ENCODE measurements around the gene SLC38A10. TPM values are rescaled to one million over a fixed set of nuclear protein-coding genes. Genes with fewer than 3 reads are reported as not detected.

Gene SLC38A10
- total RNA-seq, 1 experiment from 2014 or later, result 40.9 TPM

DNA sequence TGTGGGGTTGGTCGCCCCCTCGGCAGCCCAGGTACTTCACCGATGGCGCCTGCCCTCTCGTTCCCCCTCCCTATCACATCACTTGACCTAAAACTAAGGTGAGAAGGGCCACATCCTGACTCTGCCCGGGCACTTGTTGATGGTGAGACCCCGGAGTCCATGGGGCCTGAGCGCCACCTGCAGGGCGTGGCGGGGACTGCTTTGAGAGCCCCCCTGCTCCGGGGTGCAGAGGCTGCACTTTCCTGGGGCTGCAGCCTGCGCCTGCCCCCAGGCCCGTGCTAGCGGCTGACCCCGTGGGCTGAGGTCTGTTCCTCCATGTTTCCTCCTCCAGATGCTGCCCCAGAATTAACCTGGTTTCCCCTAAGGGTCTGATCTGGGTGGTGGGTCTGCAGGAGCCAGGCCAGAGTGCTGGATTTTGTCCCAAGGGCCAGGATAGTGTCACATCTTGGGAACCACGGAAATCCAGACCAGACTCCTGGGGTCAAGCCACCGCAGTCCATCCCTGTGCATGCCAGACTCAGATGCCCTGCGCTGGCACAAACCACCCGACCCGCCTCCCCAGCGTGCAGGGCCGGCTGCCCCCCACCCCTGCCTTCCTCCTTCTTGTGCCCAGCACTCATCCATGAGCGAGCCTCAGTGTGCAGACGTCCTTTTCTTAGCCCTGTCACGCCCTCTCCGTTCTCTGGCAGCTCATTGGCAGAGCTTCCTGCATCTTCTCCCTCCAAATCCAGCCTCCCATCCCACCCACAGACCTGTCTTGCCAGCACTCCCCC is 53.3 kb downstream of the SLC38A10 start:
- DNase-seq (ENCODE audit: low spot score), result no peak

DNA sequence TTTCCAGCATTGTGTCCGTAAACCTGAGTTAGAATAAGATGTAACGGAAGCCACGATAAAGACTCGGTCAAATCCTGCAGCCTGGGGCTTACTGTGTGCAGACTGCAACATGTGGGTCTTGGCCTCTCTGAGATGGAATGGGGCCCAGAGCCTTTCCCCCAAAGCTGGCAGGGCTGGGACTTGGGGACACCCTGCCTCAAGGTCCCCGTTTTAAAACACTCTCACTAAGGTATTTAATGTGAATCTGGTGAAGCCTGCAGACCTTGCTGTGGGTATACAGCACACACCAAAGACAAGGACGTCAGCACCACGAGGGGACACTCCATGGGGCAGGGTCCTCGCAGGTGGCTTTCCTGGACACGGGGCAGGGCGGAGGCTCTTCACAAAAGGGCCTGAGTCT is 53.9 kb downstream of the SLC38A10 start:
- DNase-seq (ENCODE audit: low spot score), result no peak

GRCh38 chr17:81240761-81241160 is 54.3 kb downstream of the SLC38A10 start:
- no peak for DNase-seq (ENCODE audit: low spot score)

GRCh38 chr17:81239714-81240555 is 55.2 kb downstream of the SLC38A10 start:
- no peak for DNase-seq (ENCODE audit: low spot score)

DNA sequence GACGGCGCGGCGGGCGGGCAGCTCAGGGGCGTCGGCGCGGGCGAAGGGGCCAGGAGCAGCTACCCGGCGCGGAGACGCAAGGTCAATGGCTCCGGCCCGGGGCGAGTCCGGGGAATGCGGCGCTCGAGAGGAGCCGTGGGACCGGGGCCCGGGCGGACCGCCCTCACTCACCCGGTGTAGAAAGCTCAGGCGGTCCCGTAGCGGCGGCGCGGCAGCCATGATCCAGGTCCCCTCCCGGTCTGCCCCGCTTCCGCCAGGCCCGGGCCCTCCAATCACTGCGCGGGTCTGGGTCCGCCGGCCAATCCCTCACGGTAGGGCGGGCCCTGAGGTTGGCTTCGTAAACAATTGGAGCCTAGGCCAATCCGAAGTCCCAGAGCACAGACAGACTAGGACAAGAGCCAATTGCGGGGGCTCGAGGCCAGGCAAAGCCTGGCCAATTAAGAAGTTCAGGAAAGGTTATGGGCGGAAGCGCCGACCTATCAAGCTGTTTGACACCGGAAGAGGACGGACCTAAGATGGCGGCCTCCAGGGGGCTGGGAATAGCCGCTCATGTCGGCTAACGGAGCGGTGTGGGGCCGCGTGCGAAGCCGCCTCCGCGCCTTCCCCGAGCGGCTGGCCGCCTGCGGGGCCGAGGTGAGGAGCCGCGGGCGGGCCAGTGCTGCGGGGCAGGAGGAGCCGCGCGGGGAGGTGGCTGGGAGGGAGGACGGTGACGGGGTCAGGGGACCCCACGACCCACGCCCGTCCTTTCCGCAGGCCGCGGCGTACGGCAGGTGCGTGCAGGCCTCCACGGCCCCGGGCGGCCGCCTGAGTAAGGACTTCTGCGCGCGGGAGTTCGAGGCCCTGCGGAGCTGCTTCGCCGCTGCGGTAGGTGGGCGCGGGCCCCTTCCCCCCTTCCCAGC is 56.0 kb downstream of the SLC38A10 start, which contains the start of the genes NDUFAF8 and TEPSIN:
NDUFAF8 (plus strand) TSS at position 504 of the 899 bp plus-strand sequence; CDS start at position 550, 46 bp downstream.
TEPSIN (minus strand) TSS at position 241 of the 899 bp plus-strand sequence; CDS start at position 219, 22 bp downstream.
- peak; percentile 99 for DNase-seq (ENCODE audit: low spot score)

DNA sequence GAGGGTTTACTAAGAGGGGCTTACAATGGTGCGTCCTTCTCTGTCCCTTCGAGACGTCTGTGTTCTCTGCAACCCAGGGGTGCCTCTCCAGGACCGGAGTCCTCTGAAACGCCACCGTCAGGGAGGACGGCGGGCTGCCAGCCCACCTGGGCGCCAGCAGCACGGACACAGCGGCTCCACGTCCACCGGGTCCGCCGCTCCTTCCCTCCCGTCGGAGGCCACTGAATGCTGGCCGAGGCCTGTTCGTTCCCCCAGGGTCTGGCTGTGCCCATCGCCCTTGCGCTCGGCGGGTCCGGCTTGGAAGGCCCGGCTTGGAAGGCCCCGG is 56.7 kb downstream of the SLC38A10 start:
- no peak for DNase-seq (ENCODE audit: low spot score)

DNA sequence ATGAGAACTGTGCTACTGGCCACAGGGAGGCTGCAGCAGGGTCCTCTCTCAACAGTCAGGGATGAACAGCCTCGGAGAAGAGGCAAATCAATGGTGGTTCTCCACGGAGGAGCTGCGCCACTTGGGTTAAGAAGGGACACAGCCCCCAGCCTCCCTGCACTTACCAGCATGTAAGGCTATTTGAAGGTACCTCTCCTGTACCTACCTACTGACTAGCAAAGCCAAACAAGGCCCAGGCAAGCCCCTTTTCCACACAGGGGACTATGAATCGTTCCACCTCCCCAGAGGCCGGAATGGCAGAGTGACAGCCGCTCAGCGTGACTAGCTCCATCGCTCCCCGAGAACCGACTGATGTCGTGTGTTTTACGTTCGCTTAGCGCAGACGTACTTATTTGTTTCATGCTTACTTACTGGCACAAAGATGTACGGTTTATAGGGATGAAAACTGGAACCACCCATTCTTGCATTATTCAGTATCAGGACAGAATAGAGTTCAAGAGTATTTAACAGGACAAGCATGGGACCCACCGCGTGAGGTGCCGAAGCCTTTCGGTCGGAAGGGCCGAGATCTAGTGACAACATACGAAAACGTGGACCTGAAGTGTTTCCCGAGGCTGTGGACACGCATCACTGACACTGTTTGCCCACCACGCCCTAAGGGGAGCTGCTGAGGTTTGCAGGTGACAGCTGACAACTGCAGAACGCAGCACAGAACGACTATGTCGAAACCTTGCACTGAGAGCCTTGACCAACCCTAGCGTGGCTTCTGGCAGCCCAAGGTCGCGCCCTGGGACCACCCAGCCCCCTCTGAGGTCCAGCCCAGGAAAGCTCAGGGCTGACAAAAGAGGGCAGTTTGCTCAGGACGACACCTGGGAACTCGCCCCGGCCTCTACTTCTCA is 57.3 kb downstream of the SLC38A10 start:
- no peak for DNase-seq (ENCODE audit: low spot score)

DNA sequence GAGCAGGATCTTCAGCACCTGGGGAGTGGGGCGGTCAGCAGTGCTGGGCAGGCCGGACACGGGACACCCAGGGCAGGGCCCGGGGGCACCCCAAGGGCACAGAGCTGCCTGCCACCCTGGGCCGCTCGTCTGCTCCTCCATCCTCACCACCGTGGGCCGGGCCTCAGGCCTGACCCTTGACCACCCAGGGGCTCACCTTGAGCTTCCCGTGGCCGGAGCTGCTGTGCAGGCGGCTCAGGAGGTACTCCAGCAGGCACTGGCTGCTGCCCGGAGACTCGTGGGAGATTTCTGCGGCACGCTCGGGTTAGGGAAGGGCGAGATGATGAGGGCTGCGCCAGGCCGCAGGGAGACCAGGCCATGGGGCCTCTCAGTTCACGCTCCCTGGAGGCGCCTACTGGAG is 58.3 kb downstream of the SLC38A10 start:
- DNase-seq (ENCODE audit: low spot score), result no peak

DNA sequence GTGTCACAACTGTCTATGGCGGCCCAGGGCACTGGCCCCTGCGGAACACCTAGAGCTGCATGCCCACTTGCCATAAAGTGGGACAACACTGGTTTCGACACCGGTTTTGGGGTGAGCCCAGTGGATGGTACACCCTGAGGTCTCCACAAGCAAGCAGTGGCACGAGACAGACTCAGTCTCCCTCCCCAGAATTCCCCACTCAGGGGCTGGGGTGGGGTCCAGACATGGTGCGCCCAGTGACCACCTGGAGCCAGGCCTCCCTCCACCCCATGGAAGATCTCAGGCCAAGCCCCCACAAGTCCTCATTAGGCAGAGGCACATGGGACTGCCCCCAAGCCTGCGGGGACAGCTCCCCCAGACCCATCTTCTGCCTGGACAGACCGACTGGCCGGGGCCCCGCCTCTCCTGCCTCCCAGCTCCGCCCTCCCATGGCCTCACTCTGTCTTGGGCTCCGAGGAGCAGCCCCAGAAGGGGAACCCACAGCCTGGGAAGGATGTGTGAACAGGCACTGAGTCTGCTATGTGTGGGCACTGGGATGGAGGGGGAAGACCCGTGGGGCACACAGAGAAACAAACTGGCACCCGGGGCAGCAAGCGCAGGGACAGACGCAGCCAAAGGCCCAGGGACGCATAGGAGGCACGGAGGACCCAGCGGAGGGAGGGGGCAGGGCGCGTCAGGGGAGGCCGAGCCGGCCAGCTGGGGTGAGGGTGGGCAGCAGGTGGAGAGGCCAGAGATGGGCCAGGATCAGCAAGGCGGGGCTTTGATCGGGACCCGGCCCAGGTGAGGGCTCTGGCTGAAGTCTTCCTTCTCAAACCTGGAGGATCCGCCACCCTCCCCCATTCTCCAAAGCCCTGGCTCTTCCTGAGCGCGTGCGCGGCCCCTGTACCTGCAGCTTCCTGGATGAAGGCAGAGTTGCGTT is 59.0 kb downstream of the SLC38A10 start:
- no peak for DNase-seq (ENCODE audit: low spot score)

DNA sequence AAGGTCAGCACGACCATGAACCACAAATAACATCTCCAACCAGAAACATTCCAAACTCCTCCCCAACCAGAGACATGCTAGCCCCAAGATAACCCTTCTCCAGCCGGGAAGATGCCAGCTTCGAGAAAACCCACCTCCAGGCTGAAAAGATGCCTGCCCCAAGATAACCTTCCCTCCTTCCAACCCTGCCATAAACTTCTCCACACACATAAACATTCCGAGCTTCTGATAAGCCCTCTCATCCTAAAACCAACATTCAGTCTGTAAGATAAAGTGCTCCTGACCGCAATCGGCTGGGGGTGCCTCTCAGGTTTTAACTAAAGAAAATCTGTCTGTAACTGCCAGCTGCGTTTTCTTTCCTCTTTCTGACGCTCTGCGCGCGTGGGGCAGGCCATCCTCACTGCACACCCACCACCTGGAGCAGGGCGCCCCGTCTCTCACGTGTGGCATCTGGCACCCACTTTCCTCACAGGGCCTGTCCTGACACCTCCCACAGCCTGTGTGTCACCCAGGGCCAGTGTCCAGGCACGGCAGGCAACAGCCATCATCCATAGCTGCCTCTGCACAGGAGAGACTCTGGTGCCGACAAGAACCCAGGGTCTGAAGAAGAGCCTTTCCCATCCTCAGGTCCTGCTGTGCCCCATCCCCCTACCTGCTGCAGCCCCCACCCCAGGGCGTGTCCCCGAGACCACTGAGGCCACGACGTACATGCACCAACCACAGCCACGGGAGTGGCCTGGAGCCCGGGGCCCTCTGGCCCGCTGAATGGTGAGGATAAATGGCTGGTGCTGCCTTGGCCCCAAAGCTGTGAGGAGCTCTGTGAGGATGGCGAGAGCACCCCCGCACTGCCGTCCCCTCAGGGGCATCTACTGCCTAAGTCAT is 59.9 kb downstream of the SLC38A10 start:
- DNase-seq (ENCODE audit: low spot score), result no peak

DNA sequence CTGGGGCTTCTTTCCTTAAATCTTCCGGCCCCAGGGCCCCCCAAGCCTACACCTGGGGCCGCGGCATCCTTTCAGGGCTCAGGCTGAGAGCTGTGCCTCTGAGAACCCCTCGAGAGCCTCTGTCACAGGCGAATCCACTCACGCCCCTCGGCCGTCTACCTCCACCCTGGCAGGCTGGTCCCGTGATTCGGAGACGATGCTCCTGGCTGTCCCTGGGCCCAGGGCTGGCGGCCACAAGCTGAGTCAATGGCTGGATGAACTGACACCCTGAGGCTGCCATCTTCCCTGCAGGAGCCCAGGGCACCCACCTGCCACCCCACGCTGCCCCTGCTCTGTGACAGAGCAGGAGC is 60.6 kb downstream of the SLC38A10 start:
- DNase-seq (ENCODE audit: low spot score), result no peak

DNA sequence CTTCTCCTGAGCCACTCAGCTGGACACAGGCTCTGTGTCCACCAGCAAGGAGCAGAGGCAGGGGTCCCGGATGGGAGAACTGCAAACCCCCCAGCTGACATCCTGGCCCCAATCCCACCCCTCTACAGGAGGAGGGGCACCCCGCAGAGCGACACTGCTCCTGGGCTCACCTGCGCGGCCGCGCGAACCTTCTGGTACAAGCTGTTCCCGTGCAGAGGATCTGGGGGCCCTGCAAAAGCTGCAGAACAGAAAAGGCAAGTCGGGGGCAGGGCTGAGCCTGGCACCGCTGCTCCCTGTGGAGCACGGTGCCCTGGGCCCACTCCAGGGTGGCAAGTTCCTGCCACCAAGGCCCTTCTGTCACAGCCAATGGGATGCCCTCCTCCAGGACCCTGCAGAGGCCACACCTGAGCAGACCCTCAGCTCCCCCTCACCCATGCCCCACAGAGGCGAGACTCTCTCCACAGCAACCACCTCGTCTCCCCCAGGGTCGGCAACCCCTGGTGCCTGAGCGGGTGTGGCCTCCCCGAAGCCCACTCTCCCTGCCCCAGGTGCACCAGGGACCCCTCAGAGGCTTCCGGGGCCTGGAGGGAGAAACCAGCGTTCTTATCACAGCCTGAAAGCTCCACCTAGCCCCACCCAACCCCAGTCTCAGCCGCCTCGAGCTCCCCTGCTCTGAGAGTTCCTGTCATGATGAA is 61.1 kb downstream of the SLC38A10 start:
- DNase-seq (ENCODE audit: low spot score), result no peak

- no peak for DNase-seq (ENCODE audit: low spot score)
Observed at GRCh38 chr17:81233316-81233715, 61.8 kb downstream of the SLC38A10 start.

DNA sequence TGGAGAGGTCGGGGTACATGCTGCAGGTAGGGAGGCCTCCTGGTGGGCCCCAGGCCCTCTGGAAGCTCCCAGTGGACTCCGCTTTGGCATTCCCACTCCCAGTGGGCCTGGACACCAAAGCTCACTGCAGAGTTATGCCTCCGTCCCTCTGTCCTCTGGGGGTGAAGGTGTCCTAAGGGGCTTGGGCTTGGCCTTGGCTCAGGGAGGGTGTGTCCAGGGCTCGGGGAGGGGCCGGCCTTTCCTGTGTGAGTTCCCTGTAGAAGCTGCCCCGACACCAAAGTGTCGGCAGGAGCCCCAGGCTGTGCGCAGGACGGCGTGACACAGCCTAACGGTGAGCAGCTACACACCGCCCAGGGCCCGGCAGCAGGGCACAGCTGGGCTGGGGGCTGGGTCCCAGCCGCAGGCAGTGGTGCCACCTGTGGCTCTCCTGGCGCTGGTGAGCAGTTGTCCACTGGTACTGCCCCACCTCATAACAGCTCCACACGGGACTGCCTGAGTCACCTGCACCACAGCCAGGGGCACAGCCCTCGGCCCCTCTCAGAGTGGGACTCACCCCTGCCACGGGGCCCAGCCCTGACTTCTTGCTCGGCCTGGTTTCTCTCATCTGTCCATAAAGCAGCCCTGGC is 62.4 kb downstream of the SLC38A10 start:
- DNase-seq (ENCODE audit: low spot score), result no peak

DNA sequence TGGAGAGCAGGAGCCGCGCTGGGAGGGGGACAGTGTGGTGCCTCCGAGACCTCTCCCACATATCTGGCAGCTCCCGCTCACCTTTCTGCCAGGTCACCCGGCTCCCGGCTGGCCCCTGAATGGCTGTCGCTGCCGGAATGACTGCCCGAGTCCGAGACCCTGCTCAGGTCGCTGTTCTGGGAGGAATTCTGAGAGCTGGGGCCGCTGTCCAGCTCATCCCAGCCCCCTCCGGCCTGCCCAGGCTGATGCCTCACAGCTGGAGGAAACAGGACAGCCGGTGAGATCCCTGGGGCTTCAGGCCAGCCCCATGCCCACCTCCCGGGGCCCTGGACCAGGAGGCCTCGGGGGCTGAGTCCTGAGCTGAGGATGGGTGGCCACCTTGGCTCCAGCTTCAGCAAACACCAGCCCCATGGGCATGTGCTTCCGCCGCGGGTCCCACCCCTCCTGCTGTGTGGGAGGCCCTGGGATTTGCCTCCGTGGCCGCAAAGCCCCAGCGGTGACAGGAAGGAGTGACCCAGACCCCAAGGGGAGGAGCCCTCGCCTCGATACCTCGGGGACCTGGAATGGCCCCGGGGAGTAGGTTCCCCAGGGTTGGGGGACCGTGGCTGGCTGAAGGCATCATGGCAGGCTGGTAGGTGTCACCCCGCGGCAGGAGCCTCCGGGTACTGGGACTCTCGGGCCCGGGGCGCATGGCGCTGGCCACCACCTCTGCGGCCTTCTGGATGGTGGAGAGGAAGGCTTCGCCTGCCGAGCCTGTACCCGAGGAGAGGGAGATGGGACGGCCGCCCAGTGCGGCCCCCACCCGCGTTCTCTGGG is 63.1 kb downstream of the SLC38A10 start:
- no peak for DNase-seq (ENCODE audit: low spot score)

DNA sequence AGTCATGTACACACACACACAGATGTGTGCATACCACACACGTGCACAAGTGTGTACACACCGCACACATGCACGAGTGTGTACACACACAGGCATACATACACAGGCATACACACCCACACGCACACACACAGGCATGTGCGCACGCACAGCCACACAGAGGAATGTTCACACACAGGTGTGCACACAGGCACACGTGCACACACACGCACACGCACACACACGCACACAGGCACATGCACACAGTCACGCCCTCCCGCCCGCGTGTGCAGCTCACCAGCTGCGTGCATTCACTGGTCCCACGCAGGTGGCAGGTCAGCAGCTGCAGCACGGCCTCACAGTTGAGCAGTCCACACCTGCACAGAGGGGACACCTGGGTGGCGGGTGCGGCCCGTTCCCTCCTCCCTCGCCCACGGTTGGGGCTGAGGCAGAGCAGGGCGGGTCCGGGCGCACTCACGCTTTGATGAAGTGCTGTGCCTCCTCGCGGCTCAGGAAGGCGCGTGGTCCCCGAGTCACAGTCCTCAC is 63.9 kb downstream of the SLC38A10 start:
- no peak for DNase-seq (ENCODE audit: low spot score)
